HepG2 (cell line): ENCODE data around the gene MSL3B.

Experiments
- ATAC-seq: fragments of 200-7000 bp; cut with Tn5 transposase; 3 replicates; pipeline ENCODE4 v1.9.1; 2020; ENCODE audit warnings: mild to moderate bottlenecking, moderate library complexity
- BruUV-seq: library from RNA; stranded (reverse); fragments of 400-500 nt; replicated peaks from 2 replicates; lab custom pipeline; 2021; lab: Mats Ljungman, UMichigan
- CTCF ChIA-PET: fragments of 300-600 bp; formaldehyde crosslinking; extraction: SDS; loops from one replicate; lab custom pipeline; 2021; ENCODE audit warnings: low total read pairs, inconsistent platforms, low intra/inter-chr PET ratio; lab: Yijun Ruan, JAX
- POLR2A ChIA-PET: fragments of 350-600 bp; sonication (Branson Sonifier 250); formaldehyde crosslinking; loops from one replicate; lab custom pipeline; 2020; ENCODE audit warnings: antibody characterized with exemption, inconsistent platforms; lab: Yijun Ruan, JAX
- DNase-seq: peaks from one replicate; pipeline ENCODE4 v3.0.0-alpha.2; 2015; ENCODE audit warnings: low spot score
- FAIRE-seq: peaks from 3 replicates; lab custom pipeline; 2011; peaks lifted over from hg19 to GRCh38; lab: Jason Lieb, UNC
- H2AFZ ChIP-seq: one replicate; pipeline ENCODE4 v1.6.1; 2011; ENCODE audit warnings: low read length, inconsistent platforms
- H3K27ac ChIP-seq: fragments of 300-600 bp; 3 replicates; pipeline ENCODE4 v1.8.0; 2011; ENCODE audit warnings: mixed run types, mild to moderate bottlenecking, mixed read lengths, low read length, inconsistent platforms; ENCODE audit not compliant: insufficient read depth; ENCODE audit errors: extremely low read length
- H3K27me3 ChIP-seq, 2 experiments: fragments of 200-600 bp in 1 of 2; 2 replicates in 1 of 2; 3 replicates in 1 of 2; pipeline versions ENCODE4 v1.6.0 to v1.8.0; 2011; ENCODE audit warnings: low read length in 2 of 2, mild to moderate bottlenecking in 2 of 2, moderate library complexity in 2 of 2, inconsistent platforms in 1 of 2; ENCODE audit not compliant: insufficient read depth in 2 of 2, control insufficient read depth in 1 of 2
- H3K36me3 ChIP-seq, 2 experiments: fragments of 200-600 bp in 1 of 2; replicated peaks in 1 of 2; 2 replicates in 1 of 2; 3 replicates in 1 of 2; pipeline versions ENCODE4 v1.5.1 to v1.8.0; 2011; ENCODE audit warnings: low read length in 2 of 2, inconsistent platforms in 1 of 2; ENCODE audit not compliant: insufficient read depth in 2 of 2, control insufficient read depth in 1 of 2
- H3K4me1 ChIP-seq: 2 replicates; pipeline ENCODE4 v1.5.1; 2012; ENCODE audit warnings: low read length, inconsistent platforms; ENCODE audit not compliant: insufficient read depth
- H3K4me2 ChIP-seq: 2 replicates; pipeline ENCODE4 v1.6.0; 2011; ENCODE audit warnings: low read depth, low read length, inconsistent platforms
- H3K4me3 ChIP-seq, 3 experiments: fragments of 200-600 bp in 1 of 3; sonication (generic), shearing (Covaris generic) in 1 of 3; replicated peaks in 1 of 3; 2 replicates each; pipeline ENCODE4 v1.5.1; 2011 to 2016; ENCODE audit warnings: low read length in 3 of 3, inconsistent platforms in 2 of 3, low read depth in 2 of 3, mild to moderate bottlenecking in 2 of 3, control low read depth in 1 of 3, mixed read lengths in 1 of 3; ENCODE audit not compliant: insufficient read depth in 1 of 3
- H3K79me2 ChIP-seq: one replicate; pipeline ENCODE4 v1.6.1; 2011; ENCODE audit warnings: low read length, inconsistent platforms; ENCODE audit not compliant: insufficient read depth
- H3K9ac ChIP-seq: 2 replicates; pipeline ENCODE4 v1.6.0; 2011; ENCODE audit warnings: mild to moderate bottlenecking, low read depth, low read length, inconsistent platforms; ENCODE audit not compliant: insufficient read depth
- H3K9me3 ChIP-seq: 2 replicates; pipeline ENCODE4 v1.5.1; 2012; ENCODE audit warnings: mild to moderate bottlenecking, low read length
- H4K20me1 ChIP-seq: 2 replicates; pipeline ENCODE4 v1.6.0; 2011; ENCODE audit warnings: inconsistent platforms, mild to moderate bottlenecking, low read length, moderate library complexity; ENCODE audit not compliant: insufficient read depth
- PCBP2 ChIP-seq: fragments of 200-400 bp; formaldehyde crosslinking; optimal IDR thresholded peaks from 2 replicates; pipeline ENCODE3; 2018; ENCODE audit warnings: low read length, low read depth; ENCODE audit not compliant: poor library complexity, severe bottlenecking
- TOE1 ChIP-seq: sonication (generic); formaldehyde crosslinking; IDR thresholded peaks from 2 replicates; pipeline ENCODE4 v1.4.0; 2020; ENCODE audit warnings: mild to moderate bottlenecking, missing genetic modification reagents
- ZNF547 ChIP-seq: sonication (generic); formaldehyde crosslinking; IDR thresholded peaks from 2 replicates; pipeline ENCODE4 v1.5.1; 2020; ENCODE audit warnings: mild to moderate bottlenecking, missing genetic modification reagents
- ZNF644 ChIP-seq: IDR thresholded peaks from 2 replicates; pipeline ENCODE4 v1.6.1; 2016; ENCODE audit warnings: low read depth
- WGBS: methylation state at CpG from one replicate; pipeline ENCODE4 v1.1.6; 2017; ENCODE audit warnings: low lambda C conversion rate; 5-methylcytosine and 5-hydroxymethylcytosine counted together
- in situ Hi-C: cut with HindIII; loops from 2 replicates; pipeline ENCODE4 v1.10.0; 2017; ENCODE audit warnings: low pct_unique_long_range_greater_than_20kb; ENCODE audit not compliant: extremely low pct_ligation_motif_present
- intact Hi-C: fragments of 100-400 bp; cut with micrococcal nuclease; formaldehyde crosslinking; loops from one replicate; pipeline ENCODE4 v1.10.0; 2022; ENCODE audit not compliant: unreplicated experiment
- TF ChIP-seq, protein P1 (sequence below), 2 experiments: fragments of 450-650 bp in 1 of 2; sonication (generic) in 1 of 2; formaldehyde crosslinking in 1 of 2; IDR thresholded peaks; 2 replicates each; pipeline versions ENCODE4 v1.6.1 to v1.8.0; 2016 to 2022; ENCODE audit warnings: antibody characterized with exemption in 1 of 2, mild to moderate bottlenecking in 1 of 2, missing genetic modification reagents in 1 of 2

Gene MSL3B

DNA sequence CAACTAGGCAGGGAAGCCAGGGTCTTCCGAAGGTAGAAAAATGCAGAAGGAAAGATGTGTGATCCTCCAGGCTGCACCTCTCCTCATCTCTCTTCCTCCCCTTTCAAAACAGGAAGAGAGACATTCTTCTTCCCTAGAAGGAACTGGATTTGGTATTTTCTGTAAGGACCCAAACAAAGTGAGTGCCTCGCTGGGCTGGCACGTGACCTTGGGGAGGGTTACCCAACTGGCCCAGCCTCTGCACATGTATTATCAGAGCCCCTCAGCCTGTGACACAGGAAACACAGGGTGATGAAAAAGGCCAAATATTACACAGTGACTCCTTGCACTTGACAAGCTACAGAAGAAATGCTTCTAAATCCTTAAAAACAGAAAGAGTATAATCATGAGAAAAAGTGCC, 16.1 kb downstream of the MSL3B start:
- ChIA-PET CTCF (no interaction called here), POLR2A (no interaction called here)
- Histone ChIP-seq H3K36me3 (peaks cover 28 to 52% of the 10 kb centered on the region in 2 experiments), H3K27ac (no peak overlapping the region), H3K79me2 (peaks cover 39% of the 10 kb centered on the region), H3K9me3 (no peaks in the 10 kb centered on the region), H3K4me1 (peaks cover 39% of the 10 kb centered on the region), H3K4me3 (peak overlapping the region in 1 of 3 experiments; percentile 30; a peak in 4 of 6 replicates), H3K4me2 (peak overlapping the region; percentile 92), H3K27me3 (peaks cover 2 to 3% of the 10 kb centered on the region in 2 experiments; a peak in 1 of 5 replicates), H4K20me1 (peaks cover 9% of the 10 kb centered on the region), H3K9ac (peak overlapping the region; percentile 94), H2AFZ (no peak overlapping the region)
- no peak for TF ChIP-seq ZNF644 (CRISPR knock-in tag)
- TF ChIP-seq PCBP2 = no peak
- peak; percentile 31; the same call in 1 of the 2 replicates for TF ChIP-seq ZNF547
- no TSS peak for BruUV-seq
- intact Hi-C loops (no loop called here), in situ Hi-C loops (no loop called here)
- no peak for FAIRE-seq
- 89% methylated on average over 3 of the region's 3 CpGs for WGBS
- no peak for ATAC-seq
- no peak for DNase-seq

DNA sequence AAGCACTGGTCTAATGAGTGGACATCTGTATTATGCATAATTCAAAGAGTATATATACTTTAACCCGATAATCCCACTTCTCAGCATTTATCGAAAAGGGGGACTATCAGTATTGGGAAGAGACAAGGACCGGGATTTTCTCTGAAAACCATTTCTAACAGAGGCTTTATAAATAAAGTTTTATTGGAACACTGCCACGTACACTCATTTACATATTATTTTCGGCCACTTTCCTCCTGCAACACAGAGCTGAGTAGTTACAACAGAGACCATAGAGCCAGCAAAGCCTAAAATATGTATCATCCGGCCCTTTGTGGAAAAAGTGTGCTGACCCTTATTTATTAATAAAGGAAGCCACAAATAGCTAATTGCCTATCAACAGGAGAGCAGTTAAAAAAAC, 17.0 kb downstream of the MSL3B start:
- CTCF ChIA-PET = no interaction called here
- in situ Hi-C loops = no loop called here
- ATAC-seq (no peak), DNase-seq (no peak), FAIRE-seq (no peak)
- 96% methylated on average over 6 of the region's 6 CpGs for WGBS
- H3K9me3 ChIP-seq = no peaks in the 10 kb centered on the region
- H3K27me3 ChIP-seq = peaks cover 2 to 3% of the 10 kb centered on the region in 2 experiments; a peak in 1 of 5 replicates
- H3K4me2 ChIP-seq = no peak overlapping the region
- POLR2A ChIA-PET = no interaction called here
- H3K79me2 ChIP-seq = peaks cover 39% of the 10 kb centered on the region
- H3K9ac ChIP-seq = no peak overlapping the region
- TF ChIP-seq, protein P1, sequence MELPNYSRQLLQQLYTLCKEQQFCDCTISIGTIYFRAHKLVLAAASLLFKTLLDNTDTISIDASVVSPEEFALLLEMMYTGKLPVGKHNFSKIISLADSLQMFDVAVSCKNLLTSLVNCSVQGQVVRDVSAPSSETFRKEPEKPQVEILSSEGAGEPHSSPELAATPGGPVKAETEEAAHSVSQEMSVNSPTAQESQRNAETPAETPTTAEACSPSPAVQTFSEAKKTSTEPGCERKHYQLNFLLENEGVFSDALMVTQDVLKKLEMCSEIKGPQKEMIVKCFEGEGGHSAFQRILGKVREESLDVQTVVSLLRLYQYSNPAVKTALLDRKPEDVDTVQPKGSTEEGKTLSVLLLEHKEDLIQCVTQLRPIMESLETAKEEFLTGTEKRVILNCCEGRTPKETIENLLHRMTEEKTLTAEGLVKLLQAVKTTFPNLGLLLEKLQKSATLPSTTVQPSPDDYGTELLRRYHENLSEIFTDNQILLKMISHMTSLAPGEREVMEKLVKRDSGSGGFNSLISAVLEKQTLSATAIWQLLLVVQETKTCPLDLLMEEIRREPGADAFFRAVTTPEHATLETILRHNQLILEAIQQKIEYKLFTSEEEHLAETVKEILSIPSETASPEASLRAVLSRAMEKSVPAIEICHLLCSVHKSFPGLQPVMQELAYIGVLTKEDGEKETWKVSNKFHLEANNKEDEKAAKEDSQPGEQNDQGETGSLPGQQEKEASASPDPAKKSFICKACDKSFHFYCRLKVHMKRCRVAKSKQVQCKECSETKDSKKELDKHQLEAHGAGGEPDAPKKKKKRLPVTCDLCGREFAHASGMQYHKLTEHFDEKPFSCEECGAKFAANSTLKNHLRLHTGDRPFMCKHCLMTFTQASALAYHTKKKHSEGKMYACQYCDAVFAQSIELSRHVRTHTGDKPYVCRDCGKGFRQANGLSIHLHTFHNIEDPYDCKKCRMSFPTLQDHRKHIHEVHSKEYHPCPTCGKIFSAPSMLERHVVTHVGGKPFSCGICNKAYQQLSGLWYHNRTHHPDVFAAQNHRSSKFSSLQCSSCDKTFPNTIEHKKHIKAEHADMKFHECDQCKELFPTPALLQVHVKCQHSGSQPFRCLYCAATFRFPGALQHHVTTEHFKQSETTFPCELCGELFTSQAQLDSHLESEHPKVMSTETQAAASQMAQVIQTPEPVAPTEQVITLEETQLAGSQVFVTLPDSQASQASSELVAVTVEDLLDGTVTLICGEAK (IDR thresholded peaks at IDR 0.05) = peak; percentile 83
- TF ChIP-seq, protein P1 (CRISPR knock-in tag; IDR thresholded peaks at IDR 0.05) = peak; percentile 84; the same call in 1 of the 2 replicates
- TF ChIP-seq TOE1 (CRISPR knock-in tag) = no peak
- intact Hi-C loops = no loop called here
- no peak overlapping the region for H2AFZ ChIP-seq
- H4K20me1 ChIP-seq = peaks cover 9% of the 10 kb centered on the region
- H3K36me3 ChIP-seq = peaks cover 34 to 61% of the 10 kb centered on the region in 2 experiments
- no peak overlapping the region for H3K27ac ChIP-seq
- H3K4me3 ChIP-seq = no peak overlapping the region
- peaks cover 39% of the 10 kb centered on the region for H3K4me1 ChIP-seq
- BruUV-seq = no TSS peak
